ENCODE measurements around the gene MBD4.

- TF ChIP-seq ATF3 (IDR thresholded peaks at IDR 0.05), result no peak
- TF ChIP-seq CTCF (IDR thresholded peaks at IDR 0.05 in 2 of 3, conservative IDR thresholded peaks at IDR 0.05 in 1 of 3; ENCODE audit: borderline replicate concordance in 1 of 3, insufficient read depth in 1 of 3, low read depth in 2 of 3, low read length in 2 of 3), result no peak
- TF ChIP-seq EZH2 (IDR thresholded peaks at IDR 0.05), result no peak
- TF ChIP-seq POLR2A (IDR thresholded peaks at IDR 0.05; ENCODE audit: borderline replicate concordance, extremely low read depth, insufficient read depth, insufficient read length), result no peak
- no peak for TF ChIP-seq ELF1 (IDR thresholded peaks at IDR 0.05; ENCODE audit: borderline replicate concordance, low read depth)
- no peak for TF ChIP-seq TCF7L2 (IDR thresholded peaks at IDR 0.05; ENCODE audit: borderline replicate concordance, extremely low read depth, insufficient read depth, insufficient read length)
- TF ChIP-seq POLR2AphosphoS5 (IDR thresholded peaks at IDR 0.05; ENCODE audit: low read depth, low read length), result no peak
- no peak for TF ChIP-seq JUND (IDR thresholded peaks at IDR 0.05)
- no peak for TF ChIP-seq SRF (IDR thresholded peaks at IDR 0.05; ENCODE audit: low read depth)
- TF ChIP-seq EGR1 (IDR thresholded peaks at IDR 0.05; ENCODE audit: low read depth), result no peak
- no peak for TF ChIP-seq ZNF274 (IDR thresholded peaks at IDR 0.05; ENCODE audit: low read depth, low read length)
- TF ChIP-seq YY1 (IDR thresholded peaks at IDR 0.05; ENCODE audit: extremely low read depth, insufficient replicate concordance, low read depth, low read length), result no peak
- no peak for TF ChIP-seq MAX (IDR thresholded peaks at IDR 0.05)
Measured at GRCh38 chr3:129487183-129487867, 47.6 kb upstream of the MBD4 start.

Measured in HCT116 (cell line).